Epithelial cell of proximal tubule (primary cell): ENCODE results near the gene QSOX2. TPM values are rescaled to one million over a fixed set of nuclear protein-coding genes. Genes with fewer than 3 reads are reported as not detected.

Experiments used
- DNase-seq: peaks from one replicate; pipeline ENCODE4 v3.0.0-alpha.2; 2011; ENCODE audit warnings: low read depth
- H3K4me3 ChIP-seq: 2 replicates; pipeline ENCODE4 v1.5.1; 2011; ENCODE audit warnings: low read depth, mild to moderate bottlenecking, low read length
- total RNA-seq: library from RNA; depleted of rRNA; stranded (reverse); fragments of >200 nt; gene quantifications from 2 replicates; pipeline ENCODE4 v1.2.3, GENCODE V29; 2015
- TF ChIP-seq, protein P1 (sequence below): conservative IDR thresholded peaks from 2 replicates; pipeline ENCODE4 v1.5.1; 2012; ENCODE audit warnings: low read depth, mild to moderate bottlenecking, low read length

The QSOX2 gene
- total RNA-seq, 1 donor from 2014 or later, result 17.8 TPM

DNA sequence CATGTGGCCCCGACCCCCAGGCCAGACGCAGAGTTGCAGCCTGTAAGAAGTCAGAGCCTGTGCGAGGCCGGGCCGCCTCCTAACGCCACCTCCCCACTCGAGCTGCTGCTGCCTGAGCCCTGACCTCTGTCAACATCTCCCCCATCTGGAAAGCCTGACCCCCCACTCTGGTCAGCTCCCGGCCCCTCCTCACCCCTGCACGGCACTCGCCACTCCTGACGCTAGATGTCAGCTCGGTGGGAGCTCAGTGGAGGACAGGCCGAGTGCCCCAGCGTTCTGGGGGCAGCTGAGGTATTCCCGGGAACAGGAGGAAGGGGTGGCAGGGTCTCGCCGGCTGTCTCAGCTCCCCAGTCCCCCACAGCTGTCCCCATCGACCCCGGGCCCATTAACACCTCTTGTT, 60.5 kb downstream of the QSOX2 start:
- TF ChIP-seq, protein P1, sequence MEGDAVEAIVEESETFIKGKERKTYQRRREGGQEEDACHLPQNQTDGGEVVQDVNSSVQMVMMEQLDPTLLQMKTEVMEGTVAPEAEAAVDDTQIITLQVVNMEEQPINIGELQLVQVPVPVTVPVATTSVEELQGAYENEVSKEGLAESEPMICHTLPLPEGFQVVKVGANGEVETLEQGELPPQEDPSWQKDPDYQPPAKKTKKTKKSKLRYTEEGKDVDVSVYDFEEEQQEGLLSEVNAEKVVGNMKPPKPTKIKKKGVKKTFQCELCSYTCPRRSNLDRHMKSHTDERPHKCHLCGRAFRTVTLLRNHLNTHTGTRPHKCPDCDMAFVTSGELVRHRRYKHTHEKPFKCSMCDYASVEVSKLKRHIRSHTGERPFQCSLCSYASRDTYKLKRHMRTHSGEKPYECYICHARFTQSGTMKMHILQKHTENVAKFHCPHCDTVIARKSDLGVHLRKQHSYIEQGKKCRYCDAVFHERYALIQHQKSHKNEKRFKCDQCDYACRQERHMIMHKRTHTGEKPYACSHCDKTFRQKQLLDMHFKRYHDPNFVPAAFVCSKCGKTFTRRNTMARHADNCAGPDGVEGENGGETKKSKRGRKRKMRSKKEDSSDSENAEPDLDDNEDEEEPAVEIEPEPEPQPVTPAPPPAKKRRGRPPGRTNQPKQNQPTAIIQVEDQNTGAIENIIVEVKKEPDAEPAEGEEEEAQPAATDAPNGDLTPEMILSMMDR, result no peak
- no peak overlapping the region for H3K4me3 ChIP-seq
- no peak for DNase-seq

GRCh38 chr9:136182850-136183422, 62.7 kb downstream of the QSOX2 start:
- TF ChIP-seq, protein P1, result no peak
- no peak overlapping the region for H3K4me3 ChIP-seq
- DNase-seq, result no peak

DNA sequence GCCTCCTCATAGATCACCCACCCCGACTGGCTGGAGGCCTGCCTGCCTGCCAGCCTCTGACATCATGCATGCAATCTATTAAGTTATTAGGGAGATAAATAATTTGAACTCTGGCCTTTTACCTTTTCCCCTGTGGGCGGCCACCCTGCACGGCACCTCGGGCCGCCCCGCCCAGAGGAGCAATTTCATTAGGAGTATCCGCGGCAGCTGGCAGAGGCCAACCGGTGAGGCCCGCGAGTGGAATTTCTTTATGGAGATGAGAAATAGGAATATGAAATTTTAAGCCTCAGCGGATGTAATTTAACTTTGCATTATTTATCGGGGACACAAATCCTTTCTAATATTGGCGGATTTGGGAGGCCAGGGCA, 63.2 kb downstream of the QSOX2 start:
- H3K4me3 ChIP-seq, result no peak overlapping the region
- no peak for DNase-seq
- TF ChIP-seq, protein P1, result no peak

GRCh38 chr9:136181784-136182419, 63.7 kb downstream of the QSOX2 start:
- H3K4me3 ChIP-seq, result no peak overlapping the region
- TF ChIP-seq, protein P1, result no peak
- DNase-seq, result no peak

- H3K4me3 ChIP-seq, result no peak overlapping the region
- DNase-seq, result no peak
- TF ChIP-seq, protein P1, result no peak
Observed at GRCh38 chr9:136180586-136180985, 65.0 kb downstream of the QSOX2 start.

DNA sequence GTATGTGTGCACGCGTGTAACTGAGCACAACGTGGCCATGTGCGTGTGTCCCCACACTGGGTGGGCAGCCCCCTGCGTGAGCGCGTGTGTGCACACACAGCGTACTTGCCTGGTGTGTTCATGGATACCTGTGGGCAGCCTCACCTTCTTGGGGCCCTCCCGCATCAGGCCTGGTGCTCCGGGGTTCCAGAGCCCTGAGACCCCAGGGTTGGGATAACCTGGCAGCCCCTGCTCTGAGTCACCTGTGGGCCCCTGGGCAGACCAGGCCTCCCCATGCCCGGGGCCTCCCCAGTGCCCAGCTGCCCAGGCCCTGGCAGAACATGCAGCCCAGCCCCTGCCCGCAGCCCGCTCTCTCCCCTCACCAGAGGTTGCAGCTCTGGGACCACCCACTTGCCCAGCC, 65.9 kb downstream of the QSOX2 start:
- no peak for DNase-seq
- TF ChIP-seq, protein P1, result no peak
- no peak overlapping the region for H3K4me3 ChIP-seq

- TF ChIP-seq, protein P1, result no peak
- no peak overlapping the region for H3K4me3 ChIP-seq
- DNase-seq, result no peak
Observed at GRCh38 chr9:136179101-136179616, 66.5 kb downstream of the QSOX2 start.
